Activated B cell treated with CpG ODN at 0.5 μM for 24 hours (primary cell): ENCODE results near the gene HOXC12. TPM values are rescaled to one million over a fixed set of nuclear protein-coding genes. Genes with fewer than 3 reads are reported as not detected.

ENCODE experiments used
- ATAC-seq: fragments of 200-7000 bp; cut with Tn5 transposase; one replicate; pipeline ENCODE4 v1.10.0; 2021; ENCODE audit warnings: low read depth, mild to moderate bottlenecking, moderate library complexity
- CTCF ChIA-PET: fragments of 350-600 bp; sonication (Branson Sonifier 250); formaldehyde crosslinking; loops from one replicate; lab custom pipeline; 2021; ENCODE audit warnings: antibody characterized with exemption; lab: Charles Lee
- POLR2A ChIA-PET: fragments of 350-600 bp; sonication (Branson Sonifier 250); formaldehyde crosslinking; loops from one replicate; lab custom pipeline; 2021; ENCODE audit warnings: antibody characterized with exemption; lab: Charles Lee
- DNase-seq: peaks from one replicate; pipeline ENCODE4 v3.0.0; 2022
- H3K27ac Mint-ChIP-seq: one replicate; pipeline ENCODE4 v1.8.0; 2020; ENCODE audit warnings: mixed read lengths
- H3K27me3 Mint-ChIP-seq: one replicate; pipeline ENCODE4 v1.8.0; 2021; ENCODE audit warnings: mixed read lengths
- H3K36me3 Mint-ChIP-seq: one replicate; pipeline ENCODE4 v1.8.0; 2021; ENCODE audit warnings: low read depth, mixed read lengths
- H3K4me1 Mint-ChIP-seq: one replicate; pipeline ENCODE4 v1.8.0; 2021; ENCODE audit warnings: mixed read lengths
- H3K4me3 Mint-ChIP-seq: one replicate; pipeline ENCODE4 v1.8.0; 2020; ENCODE audit warnings: mild to moderate bottlenecking, mixed read lengths
- H3K9me3 Mint-ChIP-seq: one replicate; pipeline ENCODE4 v1.8.0; 2020; ENCODE audit warnings: mixed read lengths
- CTCF ChIP-seq: fragments of 200-600 bp; IDR thresholded peaks from one replicate; pipeline ENCODE4 v1.8.0; 2022; ENCODE audit warnings: antibody characterized with exemption, mild to moderate bottlenecking
- intact Hi-C: fragments of 100-400 bp; cut with micrococcal nuclease; formaldehyde crosslinking; loops from one replicate; pipeline ENCODE4 v1.15.1; 2024
- total RNA-seq: library from RNA; stranded (reverse); gene quantifications from 2 replicates; pipeline ENCODE4 v1.2.3, GENCODE V29; 2022

The HOXC12 gene
- total RNA-seq, 1 donor from 2014 or later, result not detected

- Mint-ChIP-seq H3K36me3 (no peaks in the 10 kb centered on the region), H3K4me3 (peak overlapping the region; percentile 16), H3K27ac (peak overlapping the region; percentile 53), H3K4me1 (peaks cover 24% of the 10 kb centered on the region), H3K9me3 (peaks cover 4% of the 10 kb centered on the region), H3K27me3 (peaks cover 76% of the 10 kb centered on the region)
- ATAC-seq, result no peak
- POLR2A ChIA-PET, result no interaction called here
- no peak for TF ChIP-seq CTCF
- DNase-seq, result no peak
- CTCF ChIA-PET, result no interaction called here
- intact Hi-C loops, result loop anchor here (10.0 kb wide), 1 partner anchor 271 kb away; no protein-coding TSS in a partner anchor
Measured at GRCh38 chr12:53965281-53966084, 10.8 kb downstream of the HOXC12 start.

GRCh38 chr12:53966085-53966384, 11.3 kb downstream of the HOXC12 start:
- H3K4me1 Mint-ChIP-seq, result peaks cover 24% of the 10 kb centered on the region
- peaks cover 80% of the 10 kb centered on the region for H3K27me3 Mint-ChIP-seq
- CTCF ChIA-PET, result no interaction called here
- H3K9me3 Mint-ChIP-seq, result peaks cover 3% of the 10 kb centered on the region
- no peak for TF ChIP-seq CTCF
- DNase-seq, result no peak
- H3K4me3 Mint-ChIP-seq, result no peak overlapping the region
- intact Hi-C loops, result loop anchor here (10.0 kb wide), 1 partner anchor 271 kb away; no protein-coding TSS in a partner anchor
- no peaks in the 10 kb centered on the region for H3K36me3 Mint-ChIP-seq
- POLR2A ChIA-PET, result no interaction called here
- no peak overlapping the region for H3K27ac Mint-ChIP-seq
- no peak for ATAC-seq

- intact Hi-C loops, result loop anchor here (10.0 kb wide), 1 partner anchor 272 kb away; no protein-coding TSS in a partner anchor
- no peak for DNase-seq
- Mint-ChIP-seq H3K9me3 (peaks cover 3% of the 10 kb centered on the region), H3K27me3 (peaks cover 85% of the 10 kb centered on the region), H3K36me3 (no peaks in the 10 kb centered on the region), H3K4me3 (peak overlapping the region; percentile 7), H3K27ac (no peak overlapping the region), H3K4me1 (peaks cover 24% of the 10 kb centered on the region)
- POLR2A ChIA-PET, result no interaction called here
- CTCF ChIA-PET, result no interaction called here
- TF ChIP-seq CTCF, result no peak
- no peak for ATAC-seq
Measured at GRCh38 chr12:53966385-53967133, 11.9 kb downstream of the HOXC12 start.

- ChIA-PET POLR2A (no interaction called here), CTCF (no interaction called here)
- peaks cover 24% of the 10 kb centered on the region for H3K4me1 Mint-ChIP-seq
- no peak for ATAC-seq
- no peak for TF ChIP-seq CTCF
- DNase-seq, result no peak
- peak overlapping the region; percentile 1 for H3K27ac Mint-ChIP-seq
- no peak overlapping the region for H3K4me3 Mint-ChIP-seq
- no peaks in the 10 kb centered on the region for H3K36me3 Mint-ChIP-seq
- intact Hi-C loops, result loop anchor here (10.0 kb wide), 1 partner anchor 273 kb away; no protein-coding TSS in a partner anchor
- H3K27me3 Mint-ChIP-seq, result peaks cover 88% of the 10 kb centered on the region
- H3K9me3 Mint-ChIP-seq, result peaks cover 5% of the 10 kb centered on the region
Measured at GRCh38 chr12:53967421-53967925, 12.8 kb downstream of the HOXC12 start.
